Activated CD8-positive, alpha-beta memory T cell treated with anti-CD3 and anti-CD28 coated beads for 24 hours (primary cell): ENCODE measurements around the gene DUSP2.
A peak's percentile ranks its signal among the peaks of the same experiment; 100 is the strongest.

Experiments
- DNase-seq: peaks from one replicate; pipeline ENCODE4 v3.0.0-alpha.2; 2020

Gene DUSP2

DNA sequence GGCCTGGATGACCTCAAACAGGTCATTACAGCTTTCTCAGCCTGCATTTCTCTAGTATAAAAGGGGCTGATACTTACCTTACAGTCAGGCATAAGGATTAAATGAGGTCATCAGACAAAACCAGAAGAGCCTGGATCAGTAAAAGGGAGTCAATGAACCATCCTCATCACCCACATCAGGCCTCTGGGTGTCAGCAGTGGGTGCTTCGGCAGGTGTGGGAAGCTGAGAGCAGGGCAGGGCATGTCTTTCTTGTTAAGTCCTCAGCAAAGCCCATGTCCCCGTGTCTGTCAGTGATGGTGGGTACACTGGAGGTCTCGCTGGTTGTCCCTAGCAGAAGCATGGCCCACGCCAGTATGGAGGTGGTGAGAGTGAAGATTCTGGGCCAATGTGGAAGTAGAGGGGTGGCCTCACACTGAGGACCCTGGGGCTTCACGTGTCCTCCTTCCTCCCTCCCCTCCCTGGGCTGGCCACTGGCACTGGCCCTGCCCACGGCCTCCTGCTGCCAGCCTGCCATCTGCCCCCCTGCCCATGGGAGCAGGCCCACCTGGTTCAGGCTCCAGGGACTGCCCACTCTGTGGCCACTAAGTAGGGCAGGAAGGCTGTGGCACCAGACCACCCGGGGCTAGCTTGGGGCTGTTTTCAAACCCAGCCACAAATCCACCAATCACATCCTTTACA, 33.3 kb downstream of the DUSP2 start:
- no peak for DNase-seq

DNA sequence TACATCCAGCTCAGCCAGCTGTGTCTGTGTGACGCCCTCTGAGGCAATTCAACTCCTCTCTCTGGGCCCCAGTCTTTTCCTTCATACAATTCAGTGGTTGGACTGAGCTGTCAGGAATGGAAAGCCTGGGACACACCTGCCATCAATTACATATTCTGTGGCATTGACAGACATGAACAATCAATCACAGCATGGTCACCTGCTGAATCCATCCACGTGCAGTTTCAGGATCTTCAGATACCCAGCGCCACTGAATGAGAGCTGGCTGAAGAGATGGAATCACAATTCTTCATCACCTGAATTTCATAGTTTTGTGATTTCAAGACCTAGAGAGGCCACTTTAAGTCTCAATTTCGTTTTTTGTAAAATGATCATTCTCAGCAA, 34.0 kb downstream of the DUSP2 start:
- no peak for DNase-seq

DNA sequence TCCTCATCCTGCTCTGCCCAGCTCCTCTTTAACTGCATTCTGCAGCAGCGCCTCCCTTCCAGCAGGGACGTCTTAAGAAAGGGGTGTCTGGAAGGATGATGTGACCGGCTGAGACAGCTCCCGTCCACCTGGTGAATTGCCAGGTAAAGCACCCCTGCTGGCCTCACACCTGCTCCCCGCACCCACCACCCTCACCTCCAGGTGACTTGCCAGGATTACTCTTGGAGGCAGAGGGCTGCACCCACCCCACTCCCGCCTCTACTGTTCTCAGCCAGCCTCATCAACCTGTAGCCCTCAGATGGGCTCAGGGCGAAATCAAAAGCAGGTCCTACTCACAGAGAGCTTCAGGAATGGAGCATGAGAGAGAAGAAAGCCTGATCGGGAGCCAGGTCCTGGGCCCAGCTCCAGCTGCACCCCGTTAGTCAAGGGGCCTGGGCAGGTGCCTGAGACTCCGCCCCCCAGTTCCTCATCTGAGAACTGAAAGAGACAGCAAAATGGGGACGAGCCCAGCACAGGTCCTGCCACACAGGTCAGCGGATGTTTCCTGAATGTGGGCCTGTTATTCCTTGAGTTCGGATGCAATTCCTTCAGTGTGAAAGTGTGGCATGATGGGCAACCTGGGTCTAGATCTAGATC, 34.5 kb downstream of the DUSP2 start:
- DNase-seq = no peak

GRCh38 chr2:96109931-96110511, 35.2 kb downstream of the DUSP2 start:
- no peak for DNase-seq

DNA sequence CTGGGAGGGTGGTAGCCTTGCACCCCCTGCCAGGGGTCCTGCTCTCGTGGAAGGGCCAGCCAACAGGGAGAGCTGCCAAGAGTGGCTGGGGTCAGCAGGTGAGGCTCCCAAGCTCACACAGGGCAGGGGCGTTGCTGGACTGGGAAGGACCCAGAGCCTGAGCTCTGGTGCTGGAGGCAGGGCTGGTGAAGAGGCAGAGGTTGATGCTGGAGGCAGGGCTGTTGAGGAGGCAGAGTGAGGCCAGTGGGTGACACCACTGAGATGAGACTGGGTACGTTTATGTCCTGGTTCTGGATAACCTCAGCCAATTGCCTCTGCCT, 35.9 kb downstream of the DUSP2 start:
- DNase-seq = no peak

GRCh38 chr2:96108541-96109360, 36.5 kb downstream of the DUSP2 start:
- DNase-seq = no peak

- no peak for DNase-seq
These were observed 37.1 kb downstream of the DUSP2 start for GRCh38 chr2:96108151-96108540.

GRCh38 chr2:96107708-96108065, 37.6 kb downstream of the DUSP2 start:
- DNase-seq = no peak

GRCh38 chr2:96106991-96107707, 38.1 kb downstream of the DUSP2 start:
- no peak for DNase-seq

DNA sequence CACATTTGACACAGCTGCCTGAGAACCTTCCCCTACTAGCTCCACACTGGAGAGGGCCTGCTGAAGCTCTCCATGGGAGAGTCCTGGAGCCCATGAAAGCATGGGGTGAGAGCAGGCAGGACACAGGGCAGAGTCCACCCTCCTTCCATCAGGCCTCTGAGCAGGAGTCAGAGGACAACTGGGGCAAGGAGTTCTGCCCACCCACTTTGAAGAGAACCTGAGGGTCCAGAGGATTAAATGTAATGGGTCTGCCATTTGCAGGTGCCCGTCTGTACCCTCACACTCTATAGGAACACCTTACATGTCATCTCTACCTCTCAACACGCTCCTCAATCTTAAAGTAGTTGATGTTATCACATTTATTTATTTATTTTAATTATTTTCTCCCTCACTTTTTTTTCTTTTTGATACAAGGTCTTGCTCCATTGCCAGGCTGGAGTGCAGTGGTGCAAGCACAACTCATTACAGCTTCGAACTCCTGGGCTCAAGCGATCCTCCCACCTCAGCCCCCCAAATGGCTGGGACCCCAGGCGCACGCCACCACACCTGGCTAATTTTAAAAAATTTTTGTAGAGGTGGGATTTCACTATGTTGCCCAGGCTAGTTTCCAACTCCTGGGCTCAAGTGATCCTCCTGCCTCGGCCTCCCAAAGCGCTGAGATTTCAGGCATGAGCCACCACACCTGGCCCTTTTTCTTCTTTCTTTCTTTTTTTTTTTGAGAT, 39.1 kb downstream of the DUSP2 start:
- DNase-seq = no peak

- no peak for DNase-seq
These were observed 39.9 kb downstream of the DUSP2 start for GRCh38 chr2:96105152-96105915.

DNA sequence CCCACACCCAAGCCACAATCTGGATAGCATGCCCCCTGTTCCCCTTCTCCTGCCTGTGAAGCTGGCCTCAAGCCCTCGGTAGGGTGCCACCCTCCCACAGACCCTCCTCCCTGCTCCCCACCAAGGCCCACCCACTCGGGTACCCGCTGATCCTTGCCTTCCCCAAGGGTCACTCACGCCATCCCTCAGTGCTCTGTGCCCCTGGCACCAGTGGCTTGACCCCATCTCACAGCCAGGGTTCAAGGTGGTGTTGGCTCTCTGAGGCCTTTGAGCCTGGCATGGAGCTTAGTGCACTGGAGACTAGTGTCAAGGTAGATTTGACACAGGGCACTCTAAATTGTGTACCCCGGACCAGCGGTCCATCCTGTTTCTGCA, 40.8 kb downstream of the DUSP2 start:
- no peak for DNase-seq

GRCh38 chr2:96103761-96104486, 41.3 kb downstream of the DUSP2 start:
- peak; percentile 38 for DNase-seq

DNA sequence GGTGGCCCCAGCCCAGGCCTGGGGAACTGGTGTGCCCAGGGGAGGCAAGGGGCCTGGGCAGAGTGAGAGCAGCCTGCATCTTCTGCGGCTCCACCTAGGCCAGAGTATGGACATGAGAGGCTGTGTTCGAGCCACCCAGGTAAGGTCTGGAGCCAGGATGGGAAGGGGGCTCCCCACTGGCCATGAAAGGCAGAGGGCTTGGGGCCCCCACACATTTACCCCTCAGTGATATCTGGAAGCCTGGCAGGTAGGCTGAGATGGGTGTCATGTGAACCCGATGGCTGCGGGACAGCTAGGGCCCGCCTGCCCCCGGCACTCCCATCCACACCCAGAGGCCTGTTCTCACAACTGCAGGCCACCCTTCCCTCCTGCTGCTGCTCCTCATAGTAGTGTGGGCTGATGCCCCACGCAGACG, 42.0 kb downstream of the DUSP2 start:
- peak; percentile 44 for DNase-seq

- DNase-seq = peak; percentile 42
These were observed 42.5 kb downstream of the DUSP2 start for GRCh38 chr2:96102596-96103186.

- DNase-seq = peak; percentile 38
These were observed 44.3 kb downstream of the DUSP2 start for GRCh38 chr2:96100893-96101304.

DNA sequence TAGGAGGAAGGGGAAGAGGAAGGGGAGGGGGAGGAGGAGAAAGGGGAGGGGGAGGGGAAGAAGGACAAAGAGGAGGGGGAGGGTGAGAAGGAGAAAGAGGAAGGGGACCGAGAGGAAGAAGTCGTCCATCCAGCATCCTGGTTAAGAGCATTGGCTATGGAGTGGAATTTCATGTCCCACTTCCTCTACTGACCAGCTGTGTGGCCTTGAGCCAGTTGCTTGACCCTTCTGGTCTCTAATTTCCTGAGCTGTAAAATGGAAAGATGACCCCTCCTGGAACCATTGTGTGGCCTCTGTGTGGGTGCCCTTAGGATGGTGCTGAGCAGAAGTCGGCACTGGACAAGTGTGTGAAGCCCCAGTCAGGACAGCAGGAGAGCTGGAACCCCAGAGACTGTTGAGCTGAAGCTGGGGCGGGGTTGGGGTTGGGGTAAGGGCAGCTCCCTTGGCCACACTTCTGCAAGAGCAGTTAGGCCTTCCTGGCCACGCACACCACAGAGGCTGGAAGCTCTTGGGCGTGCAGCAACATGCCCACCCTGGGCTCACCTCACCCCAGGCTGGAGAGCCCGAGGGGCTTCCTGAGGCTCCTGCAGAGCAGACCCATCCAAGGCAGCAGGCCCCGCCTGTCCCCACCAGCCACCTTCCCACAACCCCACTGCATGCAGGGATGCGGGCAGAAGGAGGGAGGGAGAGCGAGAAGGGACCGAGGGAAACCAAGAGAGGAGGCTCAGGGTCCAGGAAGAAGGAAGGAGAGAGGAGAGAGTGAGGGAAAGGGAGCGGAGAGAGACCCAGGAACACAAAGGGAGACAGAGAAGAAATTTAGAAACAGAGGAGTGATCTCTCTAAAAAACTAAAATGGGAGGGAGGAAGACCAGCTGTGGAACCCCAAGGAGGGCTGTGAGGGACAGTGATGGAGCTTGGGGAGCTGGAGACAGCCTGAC, 45.1 kb downstream of the DUSP2 start:
- peak; percentile 52 for DNase-seq

DNA sequence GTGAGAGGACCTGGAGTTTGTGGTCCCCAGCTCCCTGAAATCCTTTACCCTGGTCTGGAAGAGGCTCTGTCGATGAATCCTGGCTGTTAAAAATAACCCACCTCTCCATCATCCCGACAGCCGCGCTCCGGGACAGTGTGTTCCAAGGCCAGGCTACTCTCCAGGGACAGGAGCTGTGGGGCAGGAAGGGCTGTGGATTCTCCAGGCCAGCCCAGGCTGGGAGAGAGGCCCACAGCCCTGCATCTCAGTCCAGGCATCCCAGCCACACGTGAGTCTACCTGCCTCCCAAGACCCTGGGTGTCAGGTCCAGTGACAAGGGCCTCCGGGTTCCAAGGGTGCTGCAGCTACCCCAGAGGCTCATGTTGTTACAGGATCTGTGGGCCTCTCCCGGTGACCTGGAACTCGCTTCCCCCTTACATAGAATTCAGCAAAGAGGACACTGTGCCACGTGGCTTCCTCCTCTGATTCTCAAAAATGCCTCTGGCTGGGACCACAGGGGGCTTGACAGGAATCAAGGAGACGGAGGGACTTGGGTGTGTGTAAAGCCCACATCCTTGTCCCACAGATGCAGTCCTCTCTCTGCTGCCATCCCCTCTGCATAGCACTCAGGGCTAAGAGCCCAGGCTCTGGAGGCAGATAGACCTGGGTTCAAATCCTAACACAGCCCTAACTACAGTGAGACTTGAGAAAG, 46.2 kb downstream of the DUSP2 start:
- DNase-seq = peak; percentile 51
